Measurements from ENCODE around the gene THSD4. TPM values are rescaled to one million over a fixed set of nuclear protein-coding genes. Genes with fewer than 3 reads are reported as not detected.

Gene THSD4
- total RNA-seq, 1 donor from 2014 or later, result 1.4 TPM

- no peaks in the 10 kb centered on the region for H3K36me3 Mint-ChIP-seq (ENCODE audit: low read depth)
- TF ChIP-seq, protein P1, sequence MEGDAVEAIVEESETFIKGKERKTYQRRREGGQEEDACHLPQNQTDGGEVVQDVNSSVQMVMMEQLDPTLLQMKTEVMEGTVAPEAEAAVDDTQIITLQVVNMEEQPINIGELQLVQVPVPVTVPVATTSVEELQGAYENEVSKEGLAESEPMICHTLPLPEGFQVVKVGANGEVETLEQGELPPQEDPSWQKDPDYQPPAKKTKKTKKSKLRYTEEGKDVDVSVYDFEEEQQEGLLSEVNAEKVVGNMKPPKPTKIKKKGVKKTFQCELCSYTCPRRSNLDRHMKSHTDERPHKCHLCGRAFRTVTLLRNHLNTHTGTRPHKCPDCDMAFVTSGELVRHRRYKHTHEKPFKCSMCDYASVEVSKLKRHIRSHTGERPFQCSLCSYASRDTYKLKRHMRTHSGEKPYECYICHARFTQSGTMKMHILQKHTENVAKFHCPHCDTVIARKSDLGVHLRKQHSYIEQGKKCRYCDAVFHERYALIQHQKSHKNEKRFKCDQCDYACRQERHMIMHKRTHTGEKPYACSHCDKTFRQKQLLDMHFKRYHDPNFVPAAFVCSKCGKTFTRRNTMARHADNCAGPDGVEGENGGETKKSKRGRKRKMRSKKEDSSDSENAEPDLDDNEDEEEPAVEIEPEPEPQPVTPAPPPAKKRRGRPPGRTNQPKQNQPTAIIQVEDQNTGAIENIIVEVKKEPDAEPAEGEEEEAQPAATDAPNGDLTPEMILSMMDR (conservative IDR thresholded peaks at IDR 0.05), result no peak
- H3K4me1 Mint-ChIP-seq, result peaks cover 5% of the 10 kb centered on the region
- no peaks in the 10 kb centered on the region for H3K9me3 Mint-ChIP-seq
- H3K4me3 Mint-ChIP-seq, result no peak overlapping the region
- no peak for DNase-seq (ENCODE audit: low read depth, low spot score)
- H3K27ac Mint-ChIP-seq (ENCODE audit: unreplicated experiment), result no peak overlapping the region
- no peaks in the 10 kb centered on the region for H3K27me3 Mint-ChIP-seq (ENCODE audit: low read depth)
Measured at GRCh38 chr15:71733122-71733521, 617.9 kb downstream of the THSD4 start.

- no peak overlapping the region for H3K27ac Mint-ChIP-seq (ENCODE audit: unreplicated experiment)
- H3K27me3 Mint-ChIP-seq (ENCODE audit: low read depth), result no peaks in the 10 kb centered on the region
- DNase-seq (ENCODE audit: low read depth, low spot score), result no peak
- H3K4me3 Mint-ChIP-seq, result no peak overlapping the region
- peaks cover 5% of the 10 kb centered on the region for H3K4me1 Mint-ChIP-seq
- H3K9me3 Mint-ChIP-seq, result no peaks in the 10 kb centered on the region
- TF ChIP-seq, protein P1 (conservative IDR thresholded peaks at IDR 0.05), result no peak
- H3K36me3 Mint-ChIP-seq (ENCODE audit: low read depth), result no peaks in the 10 kb centered on the region
Measured at GRCh38 chr15:71734709-71735384, 619.6 kb downstream of the THSD4 start.

GRCh38 chr15:71735385-71735757 is 620.1 kb downstream of the THSD4 start:
- DNase-seq (ENCODE audit: low read depth, low spot score), result no peak
- TF ChIP-seq, protein P1 (conservative IDR thresholded peaks at IDR 0.05), result no peak
- Mint-ChIP-seq H3K27me3 (ENCODE audit: low read depth) (no peaks in the 10 kb centered on the region), H3K4me3 (no peak overlapping the region), H3K36me3 (ENCODE audit: low read depth) (no peaks in the 10 kb centered on the region), H3K4me1 (peaks cover 4% of the 10 kb centered on the region), H3K9me3 (no peaks in the 10 kb centered on the region), H3K27ac (ENCODE audit: unreplicated experiment) (no peak overlapping the region)

- H3K4me1 Mint-ChIP-seq, result no peaks in the 10 kb centered on the region
- H3K27me3 Mint-ChIP-seq (ENCODE audit: low read depth), result no peaks in the 10 kb centered on the region
- H3K36me3 Mint-ChIP-seq (ENCODE audit: low read depth), result no peaks in the 10 kb centered on the region
- H3K9me3 Mint-ChIP-seq, result no peaks in the 10 kb centered on the region
- H3K27ac Mint-ChIP-seq (ENCODE audit: unreplicated experiment), result no peak overlapping the region
- TF ChIP-seq, protein P1 (conservative IDR thresholded peaks at IDR 0.05), result no peak
- H3K4me3 Mint-ChIP-seq, result no peak overlapping the region
- no peak for DNase-seq (ENCODE audit: low read depth, low spot score)
Measured at GRCh38 chr15:71736286-71736947, 621.1 kb downstream of the THSD4 start.

DNA sequence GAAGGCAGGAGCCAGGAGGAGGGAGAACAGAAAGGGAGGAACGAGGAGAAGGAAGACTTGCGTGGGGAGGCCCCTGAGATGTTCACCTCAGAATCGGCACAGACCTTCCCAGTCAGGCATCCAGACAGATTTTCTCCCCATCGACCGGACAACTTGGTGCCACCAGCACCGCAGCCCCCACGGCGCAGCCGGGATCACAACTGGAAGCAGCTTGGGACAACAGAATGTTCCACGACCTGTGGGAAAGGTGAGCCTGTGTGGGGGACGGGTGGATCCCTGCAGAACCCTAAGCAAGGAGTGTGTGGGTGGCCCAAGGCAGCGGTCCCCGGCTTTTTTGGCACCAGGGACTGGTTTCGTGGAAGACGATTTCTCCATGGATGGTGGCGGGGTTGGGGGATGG is 622.5 kb downstream of the THSD4 start:
- Mint-ChIP-seq H3K27ac (ENCODE audit: unreplicated experiment) (no peak overlapping the region), H3K27me3 (ENCODE audit: low read depth) (no peaks in the 10 kb centered on the region), H3K9me3 (no peaks in the 10 kb centered on the region), H3K36me3 (ENCODE audit: low read depth) (no peaks in the 10 kb centered on the region), H3K4me1 (no peaks in the 10 kb centered on the region), H3K4me3 (no peak overlapping the region)
- DNase-seq (ENCODE audit: low read depth, low spot score), result no peak
- TF ChIP-seq, protein P1 (conservative IDR thresholded peaks at IDR 0.05), result no peak
